ENCODE data around the gene CEP41.

DNA sequence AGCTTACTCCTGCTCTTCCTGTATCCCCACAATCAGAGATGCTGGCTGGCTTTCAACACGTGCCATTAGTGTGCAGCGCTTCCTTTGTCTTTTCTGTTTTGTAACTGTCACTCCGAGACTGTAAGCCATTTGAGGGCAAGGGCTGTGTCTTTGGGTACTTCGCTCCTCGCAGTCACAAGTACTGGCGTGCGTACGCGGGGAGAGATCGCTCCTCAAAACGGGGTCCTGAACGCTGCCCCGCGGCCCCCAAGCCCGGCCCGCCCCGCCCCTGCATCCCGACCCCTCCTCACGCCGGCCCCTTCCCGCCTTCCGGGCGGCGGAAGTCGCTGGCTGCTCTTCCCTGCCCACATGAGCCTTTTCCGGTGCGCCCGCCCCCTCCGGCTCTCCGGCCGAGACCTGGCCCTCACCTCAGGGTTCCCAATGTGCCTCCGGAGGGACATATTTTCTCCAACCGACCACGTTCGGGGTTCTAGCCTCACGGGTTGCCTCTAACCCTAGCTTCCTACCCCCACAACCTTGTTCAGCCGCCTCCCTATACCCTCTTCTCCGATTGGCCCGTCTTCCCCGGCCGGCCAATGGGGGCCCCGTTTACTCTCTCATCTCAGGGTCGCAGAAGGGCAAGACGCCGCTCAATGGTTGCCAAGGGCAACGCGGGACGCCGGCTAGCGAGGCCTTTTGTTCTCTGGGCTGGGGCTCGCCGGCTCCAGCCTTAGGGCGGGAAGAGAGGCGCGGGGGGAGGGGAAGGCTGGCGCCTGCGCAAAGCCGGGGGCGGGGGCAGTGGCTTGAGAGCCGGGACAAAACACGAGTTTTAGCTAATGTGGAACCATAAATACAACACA, at the start of gene CEP41:
- TF ChIP-seq, protein P1, sequence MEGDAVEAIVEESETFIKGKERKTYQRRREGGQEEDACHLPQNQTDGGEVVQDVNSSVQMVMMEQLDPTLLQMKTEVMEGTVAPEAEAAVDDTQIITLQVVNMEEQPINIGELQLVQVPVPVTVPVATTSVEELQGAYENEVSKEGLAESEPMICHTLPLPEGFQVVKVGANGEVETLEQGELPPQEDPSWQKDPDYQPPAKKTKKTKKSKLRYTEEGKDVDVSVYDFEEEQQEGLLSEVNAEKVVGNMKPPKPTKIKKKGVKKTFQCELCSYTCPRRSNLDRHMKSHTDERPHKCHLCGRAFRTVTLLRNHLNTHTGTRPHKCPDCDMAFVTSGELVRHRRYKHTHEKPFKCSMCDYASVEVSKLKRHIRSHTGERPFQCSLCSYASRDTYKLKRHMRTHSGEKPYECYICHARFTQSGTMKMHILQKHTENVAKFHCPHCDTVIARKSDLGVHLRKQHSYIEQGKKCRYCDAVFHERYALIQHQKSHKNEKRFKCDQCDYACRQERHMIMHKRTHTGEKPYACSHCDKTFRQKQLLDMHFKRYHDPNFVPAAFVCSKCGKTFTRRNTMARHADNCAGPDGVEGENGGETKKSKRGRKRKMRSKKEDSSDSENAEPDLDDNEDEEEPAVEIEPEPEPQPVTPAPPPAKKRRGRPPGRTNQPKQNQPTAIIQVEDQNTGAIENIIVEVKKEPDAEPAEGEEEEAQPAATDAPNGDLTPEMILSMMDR (IDR thresholded peaks at IDR 0.05; ENCODE audit: poor library complexity), result no peak
- no peak for TF ChIP-seq EZH2phosphoT487 (IDR thresholded peaks at IDR 0.05; ENCODE audit: low read depth, severe bottlenecking, unreplicated experiment)

All from hepatocyte (in vitro differentiated cells).